GM19324 (cell line): ENCODE results near the gene POU4F1.

Experiments used
- ATAC-seq: cut with Tn5 transposase; IDR thresholded peaks from one replicate; pipeline ENCODE4 v1.9.1; 2021; ENCODE audit warnings: mild to moderate bottlenecking, moderate library complexity; ENCODE audit not compliant: unreplicated experiment, low FRiP score

POU4F1 gene

DNA sequence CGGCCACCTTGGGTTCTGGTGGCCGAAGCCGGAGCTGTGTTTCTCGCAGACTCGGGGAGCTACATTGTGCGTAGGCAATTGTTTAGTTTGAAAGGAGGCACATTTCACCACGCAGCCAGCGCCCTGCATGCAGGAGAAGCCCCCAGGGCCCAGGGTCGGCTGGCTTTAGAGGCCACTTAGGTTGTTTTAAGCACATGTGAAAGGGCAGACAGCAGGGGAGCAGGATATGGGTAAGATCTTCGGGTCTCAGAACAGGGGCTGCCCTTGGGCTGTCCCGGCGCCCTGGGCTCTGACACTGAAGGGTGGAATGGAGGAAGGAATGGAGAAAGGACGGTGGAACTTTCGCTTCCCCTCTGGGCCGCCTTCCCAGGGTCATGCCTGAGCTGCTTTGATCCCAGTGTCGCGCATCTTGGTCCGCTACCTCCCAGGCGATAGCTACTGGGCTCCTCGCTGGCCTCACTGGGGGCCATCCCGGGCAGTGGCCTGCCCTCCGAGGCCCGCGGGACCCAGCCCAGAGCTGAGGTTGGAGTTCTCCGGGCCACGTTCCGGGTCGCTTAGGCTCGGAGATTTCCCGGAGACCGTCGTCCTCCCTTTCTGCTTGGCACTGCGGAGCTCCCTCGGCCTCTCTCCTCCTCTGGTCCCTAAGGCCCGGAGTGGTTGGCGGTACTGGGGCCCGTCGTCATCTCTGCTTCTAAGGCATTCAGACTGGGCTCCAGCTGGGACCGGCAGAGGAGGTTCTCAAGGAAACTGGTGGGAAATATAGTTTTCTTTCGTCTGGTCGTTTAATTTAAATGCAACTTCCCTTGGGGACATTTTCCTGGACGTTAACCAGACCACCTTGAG is 4.3 kb upstream of the POU4F1 start:
- no peak for ATAC-seq

DNA sequence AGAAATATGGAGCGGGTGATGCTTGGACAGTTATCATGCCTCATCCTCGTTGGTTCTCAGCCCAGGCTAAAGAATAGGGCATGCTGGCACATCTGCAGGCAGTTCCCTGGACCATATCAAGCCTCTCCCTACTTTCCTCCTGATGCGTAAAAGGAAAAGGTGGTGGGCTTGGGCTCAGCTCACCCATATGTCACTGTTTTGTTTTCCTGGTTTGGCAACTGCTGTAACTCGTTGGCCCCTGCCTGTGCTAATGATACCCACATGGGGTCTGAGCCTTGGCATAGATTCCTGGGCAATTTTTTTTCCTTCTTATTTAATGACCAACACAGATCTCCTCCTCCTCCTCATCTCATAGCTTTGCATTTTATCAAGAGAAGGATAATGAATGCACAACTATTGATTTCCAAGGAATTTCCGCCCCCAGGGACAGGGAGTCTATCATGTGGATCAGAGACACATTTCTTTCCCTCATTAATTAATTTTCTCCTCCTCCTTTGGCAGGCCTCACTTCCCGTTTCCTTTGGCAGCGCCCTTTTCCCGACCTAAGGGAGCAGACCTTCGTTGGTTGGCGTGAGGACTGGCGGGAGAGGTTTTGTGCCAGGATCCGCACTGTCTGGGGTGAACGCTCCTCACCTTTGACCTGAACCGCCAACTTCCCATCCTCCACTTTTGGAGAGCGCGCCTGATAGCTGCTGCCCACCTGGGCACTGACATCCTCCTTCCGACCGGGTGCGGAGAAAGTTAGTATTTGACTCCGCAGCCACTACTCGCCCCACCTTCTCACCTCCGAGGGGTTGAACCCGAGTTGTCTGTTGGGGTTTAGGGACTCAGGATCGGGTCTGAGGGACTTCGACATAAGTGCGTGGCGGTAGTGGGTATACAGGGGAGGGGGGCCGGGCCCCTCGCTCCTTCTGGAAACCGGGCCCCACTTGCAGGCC is 3.4 kb upstream of the POU4F1 start:
- ATAC-seq = no peak

DNA sequence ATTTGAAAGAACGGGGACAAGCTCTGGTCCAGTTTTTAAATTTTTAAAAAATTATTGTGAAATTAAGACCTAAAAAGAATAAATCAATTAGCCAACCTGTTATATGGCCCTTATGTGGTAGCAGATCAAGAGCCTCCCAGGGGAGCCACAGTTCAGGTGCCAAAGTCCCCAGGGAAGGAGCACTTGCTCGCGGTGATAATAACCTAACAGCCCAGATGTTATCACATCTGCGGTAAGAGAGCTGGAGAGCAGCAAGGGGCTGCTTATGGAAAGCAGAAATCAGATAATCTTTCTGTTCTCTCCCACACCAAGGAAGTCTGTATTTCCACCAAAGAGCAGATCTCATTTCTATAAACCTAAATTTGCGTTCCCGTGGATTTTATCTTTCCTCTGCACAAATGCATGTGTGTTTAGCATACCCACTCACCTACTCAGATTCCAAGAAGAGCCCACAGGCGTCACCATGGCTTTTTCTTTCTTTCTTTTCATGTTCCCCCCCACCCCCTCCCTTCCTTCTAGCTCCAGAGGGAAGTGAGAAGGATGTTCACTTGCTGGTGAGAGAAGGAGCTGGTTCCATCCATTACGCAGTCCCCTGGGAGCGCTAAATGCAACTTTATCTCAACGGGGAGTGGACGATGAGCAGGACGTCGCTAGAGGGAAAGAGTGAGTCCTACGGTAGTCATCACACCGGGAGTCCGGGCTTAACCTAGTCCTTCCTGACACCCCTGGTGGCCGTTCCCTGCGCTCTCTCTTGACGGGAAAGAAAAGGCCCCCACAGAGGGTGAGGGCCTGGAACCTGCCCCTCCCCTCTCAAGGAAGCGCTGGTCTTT is 1.6 kb upstream of the POU4F1 start:
- no peak for ATAC-seq

DNA sequence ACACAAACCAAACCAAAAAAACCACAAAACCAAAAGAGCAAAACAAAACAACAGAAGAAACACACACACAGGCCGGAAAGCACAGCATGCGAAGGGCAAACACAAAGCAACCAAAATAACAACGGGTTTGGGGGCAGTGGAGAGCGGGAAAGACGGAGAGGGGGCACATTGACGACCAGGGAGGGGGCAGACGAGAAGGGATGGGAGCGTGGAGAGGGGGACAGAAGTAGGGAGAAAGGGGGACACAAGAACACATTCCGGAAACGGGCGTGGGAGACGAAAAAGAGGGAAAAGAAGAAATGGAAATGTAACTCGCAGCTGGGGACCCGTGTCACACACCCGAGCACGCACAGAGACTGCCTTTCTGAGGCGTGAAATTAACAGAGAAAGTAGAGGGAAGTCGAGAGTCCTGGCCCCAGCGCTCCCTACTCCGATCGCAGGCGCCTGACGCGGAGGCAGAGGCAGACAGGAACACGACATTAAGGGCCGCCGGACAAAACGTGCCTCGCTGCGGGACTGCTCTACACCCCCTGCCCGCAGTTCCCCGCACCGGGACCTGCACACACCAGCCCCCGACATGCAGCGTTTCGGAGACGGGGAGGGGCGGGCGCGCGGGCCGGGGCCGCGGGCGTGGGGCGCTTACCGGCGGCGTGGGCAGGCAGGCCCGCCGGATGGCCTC is 652 bp downstream of the POU4F1 start:
- no peak for ATAC-seq

DNA sequence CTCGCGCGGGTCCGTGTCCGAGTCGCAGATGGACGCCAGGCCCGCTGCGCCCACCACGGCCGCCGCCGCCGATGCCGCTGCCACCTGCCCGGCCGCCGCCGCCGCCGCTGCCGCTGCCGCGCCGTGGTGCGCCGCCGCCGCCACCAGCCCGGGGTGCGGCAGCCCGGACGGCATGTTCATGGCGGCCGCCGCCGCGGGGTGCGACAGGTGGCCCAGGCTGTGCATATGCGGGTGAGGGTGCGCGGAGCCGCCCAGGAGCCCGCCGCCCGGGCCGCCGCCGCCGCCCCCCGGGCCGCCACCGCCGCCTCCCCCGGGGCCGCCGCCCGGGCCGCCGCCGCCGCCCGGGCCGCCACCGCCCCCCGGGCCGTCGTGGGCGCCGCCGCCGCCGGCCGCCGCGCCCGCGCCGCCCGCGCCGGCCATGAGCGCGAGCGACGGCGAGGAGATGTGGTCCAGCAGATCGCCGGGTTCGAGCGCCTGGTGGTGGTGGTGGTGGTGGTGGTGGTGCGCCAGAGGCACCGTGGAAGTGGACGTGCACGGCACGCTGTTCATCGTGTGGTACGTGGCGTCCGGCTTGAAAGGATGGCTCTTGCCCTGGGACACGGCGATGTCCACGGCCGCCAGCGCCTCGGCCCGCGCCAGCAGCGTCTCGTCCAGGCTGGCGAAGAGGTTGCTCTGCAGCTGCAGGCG is 1.3 kb downstream of the POU4F1 start:
- ATAC-seq = no peak

DNA sequence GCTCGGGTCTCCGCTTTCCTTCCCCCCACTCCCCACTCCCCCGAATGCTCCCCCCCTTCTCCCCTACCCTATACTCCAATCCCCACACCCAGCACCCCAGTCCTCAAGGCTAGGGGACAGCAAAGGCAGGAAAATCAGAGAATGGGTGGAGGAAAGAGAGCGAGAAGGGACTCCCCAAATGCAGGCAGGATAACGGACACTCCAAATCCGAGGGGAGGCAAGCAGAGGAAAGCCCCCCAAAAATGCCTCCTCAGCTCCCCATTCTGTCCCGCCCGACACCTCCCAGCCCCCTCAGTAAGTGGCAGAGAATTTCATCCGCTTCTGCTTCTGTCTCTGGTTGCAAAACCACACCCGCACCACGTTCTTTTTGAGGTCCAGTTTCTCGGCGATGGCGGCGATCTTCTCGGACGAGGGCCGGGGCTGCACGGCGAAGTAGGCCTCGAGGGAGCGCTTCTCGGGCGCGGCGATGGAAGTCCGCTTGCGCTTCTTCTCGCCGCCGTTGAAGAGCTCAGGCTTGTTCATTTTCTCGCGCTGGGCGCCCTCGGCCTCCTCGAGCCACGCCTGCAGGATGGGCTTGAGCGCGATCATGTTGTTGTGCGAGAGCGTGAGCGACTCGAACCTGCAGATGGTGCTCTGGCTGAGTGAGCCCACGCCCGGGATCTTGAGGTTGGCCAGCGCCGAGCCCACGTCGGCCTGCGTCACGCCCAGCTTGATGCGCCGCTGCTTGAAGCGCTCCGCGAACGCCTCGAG is 2.1 kb downstream of the POU4F1 start:
- ATAC-seq = no peak

DNA sequence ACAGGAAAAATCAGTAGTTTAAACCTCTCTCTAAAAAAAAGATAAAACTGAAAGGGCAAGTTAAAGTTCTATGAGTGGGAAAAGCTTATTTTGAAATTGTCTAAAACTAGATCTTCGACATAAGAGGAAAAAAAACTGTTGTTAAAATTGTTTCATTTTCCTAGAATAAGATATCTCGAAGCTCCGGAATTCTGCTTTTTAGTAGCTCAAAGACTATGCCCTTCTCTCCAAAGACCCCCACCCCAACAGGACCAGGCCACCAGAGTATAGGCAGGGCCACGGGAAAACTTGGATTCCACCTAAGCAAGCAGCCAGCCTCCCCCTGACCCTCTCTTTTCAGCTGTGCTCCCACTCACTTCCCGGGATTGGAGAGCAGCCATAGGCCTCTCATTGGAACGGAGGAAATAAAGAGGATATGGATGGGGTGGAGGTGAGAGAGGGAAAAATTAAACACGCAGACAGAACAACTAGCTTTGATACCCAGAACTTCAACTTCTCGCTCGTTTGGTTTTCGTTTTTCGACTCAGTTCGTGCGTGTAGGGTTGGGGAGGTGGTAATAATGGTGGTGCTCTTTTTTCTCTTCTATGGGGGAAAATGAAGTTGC is 3.0 kb downstream of the POU4F1 start:
- no peak for ATAC-seq

DNA sequence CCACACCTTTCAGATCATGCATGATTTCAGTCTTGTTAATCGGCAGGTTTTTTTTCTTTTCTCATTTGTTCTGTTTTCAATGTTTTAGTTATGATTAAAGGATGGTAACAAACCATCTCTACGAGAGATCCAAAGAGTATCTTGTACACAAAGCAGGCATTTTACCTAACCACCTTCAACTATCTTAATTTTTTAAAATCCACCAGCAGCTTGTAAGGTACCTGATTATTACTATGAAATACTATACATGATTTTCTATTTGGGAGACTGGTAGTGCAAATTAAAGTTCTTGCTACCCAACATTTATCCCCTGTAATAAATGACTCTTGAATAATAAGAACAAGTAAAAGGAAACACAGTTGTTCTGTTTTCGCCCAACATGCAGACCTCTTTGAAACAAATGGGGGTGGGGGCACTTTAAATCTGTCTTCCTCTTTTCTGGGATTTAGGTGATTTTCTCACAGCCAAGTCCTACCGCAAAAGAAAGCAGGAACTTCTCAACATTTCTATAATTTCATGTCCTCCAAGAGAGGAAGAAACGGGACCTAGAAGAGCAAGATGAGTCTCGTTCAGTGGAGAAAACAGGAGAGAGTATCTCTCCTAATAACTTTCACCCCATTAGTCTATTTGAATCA is 3.6 kb downstream of the POU4F1 start:
- ATAC-seq = no peak

DNA sequence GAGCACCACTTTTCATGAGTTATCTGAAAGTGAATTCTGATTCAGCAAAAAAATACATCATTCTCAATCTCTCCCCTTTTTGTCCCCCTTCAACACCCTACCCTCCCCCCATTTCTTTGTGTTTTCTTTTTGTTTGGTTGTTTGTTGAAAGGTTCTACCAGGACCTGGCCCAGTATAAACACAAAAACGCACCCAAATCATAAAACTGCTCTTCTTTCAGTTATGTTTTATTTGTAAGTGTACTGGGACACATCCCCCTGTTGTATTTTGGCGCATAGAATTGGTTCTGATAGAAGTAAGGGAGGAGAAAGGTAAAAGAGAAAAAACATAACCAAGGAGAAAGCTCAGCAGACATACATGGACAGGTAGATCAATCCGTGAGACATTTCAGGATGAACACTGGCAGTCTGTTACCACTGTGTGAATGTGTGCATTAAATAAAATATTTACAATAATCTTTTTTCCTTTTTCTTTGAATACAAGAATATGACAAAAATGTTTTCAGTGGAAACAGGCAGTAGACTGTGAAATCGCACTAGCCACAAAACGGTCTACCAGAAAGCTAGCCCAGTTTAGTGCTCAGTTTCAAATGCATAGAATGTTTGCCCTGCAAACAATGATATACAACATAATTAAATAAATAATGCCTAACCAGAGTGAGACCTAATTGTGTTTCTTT is 4.2 kb downstream of the POU4F1 start:
- no peak for ATAC-seq

DNA sequence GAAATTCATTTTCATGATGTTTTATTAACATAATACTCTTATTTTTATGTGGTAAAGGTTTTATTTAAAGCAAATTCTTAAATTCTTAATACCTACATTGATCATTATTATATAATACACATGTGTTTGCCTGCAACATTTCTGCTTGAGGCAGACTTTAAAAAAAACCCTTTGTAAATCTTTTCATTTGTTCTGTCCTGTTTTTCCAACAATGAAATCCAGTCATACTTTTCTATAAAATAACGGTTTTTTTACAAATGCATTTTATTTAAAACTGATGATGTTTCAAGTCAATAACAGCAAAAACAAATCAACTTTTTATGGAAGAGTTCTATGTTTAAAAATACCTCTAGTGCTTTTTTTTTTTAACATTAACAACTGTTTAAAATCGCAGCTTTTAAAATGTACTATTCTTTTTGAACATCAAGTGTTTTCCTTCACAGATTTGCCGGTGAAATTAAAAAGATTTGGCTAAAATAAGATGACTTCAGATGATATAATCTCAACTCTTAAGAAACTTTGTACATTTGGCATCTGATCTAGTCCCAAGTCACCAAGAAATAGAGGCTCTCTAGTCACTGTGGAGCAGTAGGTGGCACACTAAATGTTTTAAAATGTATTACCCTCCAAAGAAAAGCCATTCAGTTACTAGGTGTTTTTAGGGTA is 5.1 kb downstream of the POU4F1 start:
- ATAC-seq = no peak

DNA sequence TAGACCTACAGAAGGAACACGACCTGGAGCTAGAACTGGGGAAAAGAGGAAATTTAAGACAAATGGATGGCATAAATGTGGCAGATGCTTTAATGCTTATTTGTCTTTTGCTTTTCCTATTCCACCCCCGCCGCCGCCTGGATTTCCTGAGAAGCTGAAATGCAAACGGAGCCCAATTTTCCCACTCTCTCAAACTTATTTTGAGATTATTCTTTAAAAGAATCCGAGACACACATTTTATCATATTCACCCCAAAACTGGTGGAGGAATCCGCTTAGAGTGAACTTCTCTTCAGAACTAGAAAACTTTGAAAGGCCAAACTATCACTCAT is 5.8 kb downstream of the POU4F1 start:
- ATAC-seq = no peak

DNA sequence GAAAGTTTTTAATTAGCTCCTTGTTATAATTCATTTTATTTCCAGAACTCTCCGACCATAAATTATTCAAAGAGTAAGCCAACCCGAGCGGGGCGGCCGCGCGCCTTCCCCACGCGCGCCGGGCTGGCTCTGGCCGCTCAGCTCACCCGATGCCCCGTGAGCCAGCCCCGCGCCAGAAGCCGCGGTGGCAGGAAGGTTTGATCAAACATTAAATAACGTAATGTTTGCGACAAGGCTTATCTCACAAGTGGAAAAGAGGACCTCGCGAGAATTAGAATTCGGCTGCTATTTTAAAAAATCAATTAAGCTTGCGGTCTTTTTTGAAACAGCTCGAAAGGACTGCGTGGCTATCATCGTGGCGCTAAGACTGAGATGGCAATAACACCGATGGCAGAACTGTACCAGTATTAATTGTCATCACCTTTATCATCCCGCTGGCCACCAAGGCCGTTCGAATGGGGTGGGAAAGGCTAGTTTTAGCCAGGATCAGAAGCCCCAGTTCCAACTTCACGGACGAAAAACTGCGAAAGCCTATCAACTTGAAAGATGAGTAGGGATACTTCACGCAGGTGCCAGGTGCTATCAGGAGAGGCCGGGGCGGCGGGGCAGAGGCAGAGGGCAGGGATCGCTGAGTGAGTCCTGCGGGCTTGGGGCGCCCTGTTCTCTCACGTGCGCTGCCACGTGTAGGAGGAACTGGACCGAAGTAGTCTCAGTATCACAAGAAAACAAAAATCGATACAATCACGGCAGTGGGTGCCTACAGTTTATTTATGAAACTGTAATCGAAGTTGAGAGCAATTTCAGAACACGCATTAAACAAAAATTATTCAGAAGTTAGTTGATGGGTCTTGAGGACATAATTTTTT is 6.4 kb downstream of the POU4F1 start:
- no peak for ATAC-seq

DNA sequence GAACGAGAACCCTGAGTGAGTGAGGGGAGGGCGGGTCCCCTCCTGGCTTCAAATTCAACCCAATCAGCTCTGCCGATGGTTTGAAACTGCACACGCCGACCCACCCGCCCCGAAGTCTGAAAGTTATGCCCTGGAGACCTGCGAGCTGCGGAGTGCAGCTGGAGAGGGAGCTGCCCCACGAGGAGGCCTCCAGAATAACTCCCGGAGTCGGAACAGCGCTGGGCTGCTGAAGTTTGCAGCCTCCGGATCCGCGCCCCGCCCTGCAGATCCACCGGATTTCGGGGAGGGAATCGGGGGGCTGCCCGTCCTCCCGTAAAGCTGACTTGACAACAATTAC is 7.0 kb downstream of the POU4F1 start:
- ATAC-seq = no peak

DNA sequence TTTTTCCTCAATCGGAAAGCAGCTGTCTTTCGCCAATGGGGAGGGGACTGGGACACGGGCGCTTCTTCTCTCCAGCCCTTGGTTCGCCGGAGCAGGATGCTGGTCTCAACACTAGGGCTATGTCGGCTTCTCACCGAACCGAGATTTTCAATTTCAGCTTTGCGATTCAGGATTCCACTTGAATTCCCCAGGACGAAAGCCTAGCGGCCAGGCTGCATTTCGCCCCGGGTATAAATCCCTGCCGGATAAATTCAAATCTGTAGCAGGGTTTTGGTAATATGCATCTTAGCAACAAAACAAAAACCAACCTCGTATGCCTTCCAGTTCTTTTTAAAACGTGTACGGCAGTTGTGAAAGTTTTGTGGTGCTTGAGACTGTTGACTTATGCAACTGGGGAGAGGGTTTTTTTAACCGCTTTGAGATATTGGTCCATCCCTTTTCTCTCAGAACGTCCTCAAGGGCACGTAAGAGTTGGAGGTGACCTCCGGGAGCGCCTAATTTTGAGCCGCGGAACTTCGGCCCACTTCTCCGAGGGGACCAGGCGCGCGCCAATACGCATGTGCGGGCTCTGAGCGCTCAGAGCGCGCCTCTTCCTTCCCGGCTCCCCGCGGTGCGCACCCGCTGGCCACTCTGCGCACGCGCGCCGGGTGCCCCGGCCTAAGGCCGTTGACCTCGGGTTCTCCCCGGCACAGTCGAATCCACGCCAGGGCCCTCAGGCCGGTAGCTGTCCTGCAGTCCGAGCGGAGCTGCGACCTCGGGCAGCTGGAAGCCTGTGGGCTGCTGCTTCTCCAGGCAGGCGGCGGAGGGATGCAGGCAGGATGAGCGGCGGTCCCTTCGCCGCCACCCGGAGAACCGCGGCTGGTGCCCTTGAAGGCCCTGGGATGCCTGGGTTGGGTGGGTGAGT is 7.6 kb downstream of the POU4F1 start:
- no peak for ATAC-seq

DNA sequence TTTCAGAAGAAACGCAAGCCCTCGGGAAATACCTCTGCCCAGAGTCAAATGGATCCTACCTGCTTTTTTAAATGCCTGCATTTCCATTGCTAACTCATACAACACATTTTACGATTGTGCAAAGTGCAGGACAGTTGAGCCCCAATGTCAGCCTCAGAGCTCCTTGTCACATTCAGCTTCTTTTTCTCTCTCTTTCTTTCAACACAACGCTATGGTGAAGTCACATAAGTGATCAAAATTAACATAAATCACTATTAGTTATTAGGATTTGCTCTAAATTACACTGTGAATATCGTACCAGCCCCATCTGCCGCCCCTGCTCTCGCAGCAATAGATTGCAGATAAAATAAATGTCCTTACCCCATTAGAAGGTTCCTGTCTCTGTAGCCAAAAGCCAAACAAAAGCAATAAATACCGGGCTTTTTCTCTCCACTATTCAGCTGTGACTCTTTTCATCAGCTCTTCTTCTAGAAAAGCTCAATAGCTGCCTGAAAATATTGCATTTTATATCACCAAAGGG is 8.8 kb downstream of the POU4F1 start:
- ATAC-seq = no peak
